Hematopoietic multipotent progenitor cell treated with erythropoietin and hydrocortisone succinate and interleukin-3 and kit ligand, for 6 days (in vitro differentiated cells): ENCODE data around the gene RBM33.

Experiments used
- DNase-seq: peaks from one replicate; pipeline ENCODE4 v3.0.0-alpha.2; 2015

Gene RBM33

GRCh38 chr7:155631155-155631554 lies 13.3 kb upstream of the RBM33 start:
- no peak for DNase-seq

- DNase-seq: no peak
Observed at GRCh38 chr7:155635817-155636216, 8.6 kb upstream of the RBM33 start.

GRCh38 chr7:155637155-155637554 lies 7.3 kb upstream of the RBM33 start:
- no peak for DNase-seq

GRCh38 chr7:155638366-155638765 lies 6.1 kb upstream of the RBM33 start:
- no peak for DNase-seq

GRCh38 chr7:155639958-155640520 lies 4.4 kb upstream of the RBM33 start:
- DNase-seq: no peak

GRCh38 chr7:155640629-155641028 lies 3.8 kb upstream of the RBM33 start:
- DNase-seq: no peak

GRCh38 chr7:155643804-155644177 lies 670 bp upstream of the RBM33 start:
- DNase-seq: no peak

GRCh38 chr7:155644971-155645509 lies 579 bp downstream of the RBM33 start:
- DNase-seq: peak; percentile 82

- no peak for DNase-seq
Observed at GRCh38 chr7:155645662-155646061, 1.2 kb downstream of the RBM33 start.

GRCh38 chr7:155646669-155647068 lies 2.2 kb downstream of the RBM33 start:
- no peak for DNase-seq

GRCh38 chr7:155647302-155647701 lies 2.8 kb downstream of the RBM33 start:
- DNase-seq: no peak

GRCh38 chr7:155647734-155648133 lies 3.3 kb downstream of the RBM33 start:
- DNase-seq: no peak

GRCh38 chr7:155648752-155649339 lies 4.4 kb downstream of the RBM33 start:
- DNase-seq: peak; percentile 20

GRCh38 chr7:155649588-155649987 lies 5.1 kb downstream of the RBM33 start:
- no peak for DNase-seq

- no peak for DNase-seq
Observed at GRCh38 chr7:155652156-155653114, 8.0 kb downstream of the RBM33 start.

- peak; percentile 31 for DNase-seq
Observed at GRCh38 chr7:155653803-155654202, 9.3 kb downstream of the RBM33 start.

- DNase-seq: no peak
Observed at GRCh38 chr7:155656891-155657290, 12.4 kb downstream of the RBM33 start.

- peak; percentile 41 for DNase-seq
Observed at GRCh38 chr7:155660059-155660757, 15.7 kb downstream of the RBM33 start.

- no peak for DNase-seq
Observed at GRCh38 chr7:155660758-155661093, 16.3 kb downstream of the RBM33 start.

GRCh38 chr7:155662343-155663043 lies 18.0 kb downstream of the RBM33 start:
- DNase-seq: no peak

GRCh38 chr7:155663937-155664336 lies 19.5 kb downstream of the RBM33 start:
- DNase-seq: no peak
